Measurements from ENCODE around the gene SLC5A1.

- TF ChIP-seq POLR2AphosphoS5 (IDR thresholded peaks at IDR 0.05): no peak
- no peak for TF ChIP-seq CTCF (IDR thresholded peaks at IDR 0.05; ENCODE audit: poor library complexity, severe bottlenecking)
- no peak for TF ChIP-seq RAD21 (conservative IDR thresholded peaks at IDR 0.05)
- TF ChIP-seq EP300 (conservative IDR thresholded peaks at IDR 0.05; ENCODE audit: poor library complexity, severe bottlenecking): no peak
- no peak for TF ChIP-seq TAF1 (IDR thresholded peaks at IDR 0.05; ENCODE audit: low read depth)
Measured at GRCh38 chr22:32034275-32034674, 8.8 kb upstream of the SLC5A1 start.

Data from neural cell (in vitro differentiated cells).